ENCODE results near the gene VCX2.
"Not testable (repeated sequence)": the region's sequence is repeated elsewhere in the genome, so short reads cannot be mapped to it uniquely, and the experiment has no call there.

The VCX2 gene

DNA sequence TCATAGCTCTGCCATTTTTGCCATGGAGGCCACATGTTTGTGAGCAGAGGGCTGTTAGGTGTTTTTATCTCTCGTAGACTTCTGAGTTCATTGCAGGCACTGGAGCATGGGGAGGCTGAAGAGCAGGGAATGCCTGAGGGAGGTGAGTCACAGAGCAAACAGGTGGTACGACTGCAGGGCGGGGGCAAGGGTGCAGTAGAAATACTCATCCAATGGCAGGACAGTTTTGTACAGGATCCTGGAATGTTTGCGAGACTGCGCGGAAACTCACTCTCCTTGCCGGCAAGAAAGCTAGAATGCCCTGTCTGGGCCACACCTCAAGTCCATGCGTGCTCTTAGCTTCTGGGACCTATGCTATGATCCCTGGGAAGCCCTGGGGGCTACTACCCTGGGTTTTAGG, 20.0 kb upstream of the VCX2 start:
- no peak for DNase-seq (ENCODE audit: extremely low spot score)
- ChIA-PET POLR2A (no interaction called here), CTCF (no interaction called here)
- TF ChIP-seq LEF1 (IDR thresholded peaks at IDR 0.05; ENCODE audit: borderline replicate concordance) (no peak), FOXM1 (IDR thresholded peaks at IDR 0.05; ENCODE audit: borderline replicate concordance) (no peak), FOXK2 (IDR thresholded peaks at IDR 0.05) (no peak), CTBP1 (IDR thresholded peaks at IDR 0.05; ENCODE audit: borderline replicate concordance) (no peak), ELF4 (IDR thresholded peaks at IDR 0.05) (no peak), HDGF (IDR thresholded peaks at IDR 0.05; ENCODE audit: borderline replicate concordance) (no peak)

DNA sequence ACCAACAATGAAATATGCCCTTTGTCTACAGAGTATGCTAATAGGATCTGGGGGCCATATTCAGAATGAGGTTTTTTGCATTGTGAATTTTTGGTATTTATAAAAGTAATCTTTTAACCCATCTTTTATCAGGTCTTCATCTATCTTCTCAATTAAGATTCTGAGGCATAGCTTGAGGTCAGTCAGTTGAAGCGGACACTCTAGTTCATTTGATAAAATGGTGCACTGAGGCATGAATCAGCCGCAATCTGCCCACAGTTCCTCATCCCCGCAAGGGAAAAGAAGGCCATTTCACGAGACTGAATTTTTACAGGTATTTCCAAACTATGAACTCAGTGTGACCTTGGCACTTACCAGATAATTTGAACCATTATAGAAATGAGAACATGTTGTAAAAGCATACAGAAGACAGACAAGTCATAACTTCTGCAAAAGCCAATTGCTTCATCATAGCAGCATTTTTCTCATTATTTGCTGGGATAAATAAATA, 19.3 kb upstream of the VCX2 start:
- ChIA-PET POLR2A (no interaction called here), CTCF (no interaction called here)
- DNase-seq (ENCODE audit: extremely low spot score): no peak
- no peak for TF ChIP-seq FOXK2 (IDR thresholded peaks at IDR 0.05)

DNA sequence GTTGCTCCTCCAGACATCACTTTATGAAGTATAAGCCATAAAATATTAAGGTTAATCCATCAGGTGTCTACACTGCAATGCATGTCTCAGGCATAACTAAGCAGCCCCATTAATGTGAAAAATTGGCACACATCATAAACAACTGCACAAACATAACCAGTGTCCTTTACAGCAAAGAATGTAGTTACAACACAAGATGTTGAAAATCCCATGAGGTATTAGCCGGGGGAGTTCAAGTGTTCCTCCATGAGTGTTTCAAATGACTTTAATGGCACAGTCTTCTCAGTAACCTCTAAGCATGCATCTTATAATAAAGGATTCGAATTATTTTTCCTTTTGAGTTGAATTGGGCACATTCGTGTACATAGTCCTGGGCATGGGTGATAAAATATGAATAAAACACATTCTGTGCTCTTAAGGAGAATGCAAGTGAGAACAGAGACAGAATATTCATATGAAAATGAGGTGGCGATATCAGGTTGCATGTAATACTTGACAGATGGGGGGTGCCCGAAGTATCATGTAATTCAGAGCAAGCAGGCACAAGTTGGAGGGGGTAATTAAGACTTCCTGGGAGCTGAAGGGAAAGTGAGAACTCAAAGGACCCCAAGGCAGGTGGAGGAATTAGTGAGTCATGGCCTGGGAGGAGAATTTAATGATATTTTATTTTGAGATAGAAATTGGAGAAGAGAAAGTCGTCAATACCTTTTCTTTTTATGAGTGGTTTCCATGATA, 18.2 kb upstream of the VCX2 start:
- POLR2A ChIA-PET: no interaction called here
- no peak for TF ChIP-seq LEF1 (IDR thresholded peaks at IDR 0.05; ENCODE audit: borderline replicate concordance)
- TF ChIP-seq SP1 (IDR thresholded peaks at IDR 0.05): no peak
- no peak for TF ChIP-seq TARDBP (IDR thresholded peaks at IDR 0.05)
- no peak for TF ChIP-seq FOXA1 (IDR thresholded peaks at IDR 0.05)
- TF ChIP-seq NFRKB (IDR thresholded peaks at IDR 0.05): no peak
- no peak for TF ChIP-seq ZNF384 (IDR thresholded peaks at IDR 0.05)
- TF ChIP-seq L3MBTL2 (conservative IDR thresholded peaks at IDR 0.05): no peak
- TF ChIP-seq, protein P1, sequence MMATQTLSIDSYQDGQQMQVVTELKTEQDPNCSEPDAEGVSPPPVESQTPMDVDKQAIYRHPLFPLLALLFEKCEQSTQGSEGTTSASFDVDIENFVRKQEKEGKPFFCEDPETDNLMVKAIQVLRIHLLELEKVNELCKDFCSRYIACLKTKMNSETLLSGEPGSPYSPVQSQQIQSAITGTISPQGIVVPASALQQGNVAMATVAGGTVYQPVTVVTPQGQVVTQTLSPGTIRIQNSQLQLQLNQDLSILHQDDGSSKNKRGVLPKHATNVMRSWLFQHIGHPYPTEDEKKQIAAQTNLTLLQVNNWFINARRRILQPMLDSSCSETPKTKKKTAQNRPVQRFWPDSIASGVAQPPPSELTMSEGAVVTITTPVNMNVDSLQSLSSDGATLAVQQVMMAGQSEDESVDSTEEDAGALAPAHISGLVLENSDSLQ (IDR thresholded peaks at IDR 0.05): no peak
- TF ChIP-seq FOXK2 (IDR thresholded peaks at IDR 0.05): no peak
- TF ChIP-seq SUZ12 (IDR thresholded peaks at IDR 0.05): no peak
- no peak for TF ChIP-seq FOXM1 (IDR thresholded peaks at IDR 0.05; ENCODE audit: borderline replicate concordance)
- TF ChIP-seq ELF4 (IDR thresholded peaks at IDR 0.05): no peak
- no peak for TF ChIP-seq CTBP1 (IDR thresholded peaks at IDR 0.05; ENCODE audit: borderline replicate concordance)
- TF ChIP-seq ARNT (IDR thresholded peaks at IDR 0.05): no peak
- TF ChIP-seq BHLHE40 (IDR thresholded peaks at IDR 0.05; ENCODE audit: borderline replicate concordance): no peak
- TF ChIP-seq HDGF (IDR thresholded peaks at IDR 0.05; ENCODE audit: borderline replicate concordance): no peak
- DNase-seq (ENCODE audit: extremely low spot score): no peak

DNA sequence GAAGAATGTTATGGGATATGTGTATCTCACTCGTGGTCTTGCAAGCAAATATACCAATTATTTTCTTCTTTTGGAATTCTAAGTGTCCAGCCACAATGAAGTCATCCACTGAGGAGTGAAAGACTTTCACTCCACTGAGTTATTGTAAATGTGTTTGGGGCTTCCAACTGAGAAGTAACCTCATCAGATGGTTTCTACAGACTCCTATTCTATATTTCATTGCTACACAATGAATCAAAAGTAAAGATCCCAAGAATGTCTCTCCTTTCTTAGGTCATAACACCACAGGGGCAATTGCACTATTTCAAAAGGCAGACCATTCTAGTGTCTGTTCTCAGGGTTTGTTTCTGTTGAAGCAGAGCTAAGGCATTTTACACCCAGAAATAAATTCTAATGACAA, 12.3 kb upstream of the VCX2 start:
- ChIA-PET CTCF (no interaction called here), POLR2A (no interaction called here)
- TF ChIP-seq L3MBTL2 (conservative IDR thresholded peaks at IDR 0.05): no peak
- no peak for TF ChIP-seq CTBP1 (IDR thresholded peaks at IDR 0.05; ENCODE audit: borderline replicate concordance)
- TF ChIP-seq, protein P1 (IDR thresholded peaks at IDR 0.05): no peak
- no peak for TF ChIP-seq FOXM1 (IDR thresholded peaks at IDR 0.05; ENCODE audit: borderline replicate concordance)
- TF ChIP-seq NFRKB (IDR thresholded peaks at IDR 0.05): no peak
- TF ChIP-seq TARDBP (IDR thresholded peaks at IDR 0.05): no peak
- no peak for TF ChIP-seq LEF1 (IDR thresholded peaks at IDR 0.05; ENCODE audit: borderline replicate concordance)
- no peak for TF ChIP-seq FOXK2 (IDR thresholded peaks at IDR 0.05)
- TF ChIP-seq SP1 (IDR thresholded peaks at IDR 0.05): no peak
- TF ChIP-seq BHLHE40 (IDR thresholded peaks at IDR 0.05; ENCODE audit: borderline replicate concordance): no peak
- TF ChIP-seq HDGF (IDR thresholded peaks at IDR 0.05; ENCODE audit: borderline replicate concordance): no peak
- no peak for TF ChIP-seq SUZ12 (IDR thresholded peaks at IDR 0.05)
- no peak for TF ChIP-seq ZNF384 (IDR thresholded peaks at IDR 0.05)
- no peak for TF ChIP-seq ELF4 (IDR thresholded peaks at IDR 0.05)
- no peak for TF ChIP-seq FOXA1 (IDR thresholded peaks at IDR 0.05)
- TF ChIP-seq ARNT (IDR thresholded peaks at IDR 0.05): no peak
- no peak for DNase-seq (ENCODE audit: extremely low spot score)

More for the DNA sequence above, 18.2 kb upstream of the VCX2 start:
- CTCF ChIA-PET: no interaction called here

DNA sequence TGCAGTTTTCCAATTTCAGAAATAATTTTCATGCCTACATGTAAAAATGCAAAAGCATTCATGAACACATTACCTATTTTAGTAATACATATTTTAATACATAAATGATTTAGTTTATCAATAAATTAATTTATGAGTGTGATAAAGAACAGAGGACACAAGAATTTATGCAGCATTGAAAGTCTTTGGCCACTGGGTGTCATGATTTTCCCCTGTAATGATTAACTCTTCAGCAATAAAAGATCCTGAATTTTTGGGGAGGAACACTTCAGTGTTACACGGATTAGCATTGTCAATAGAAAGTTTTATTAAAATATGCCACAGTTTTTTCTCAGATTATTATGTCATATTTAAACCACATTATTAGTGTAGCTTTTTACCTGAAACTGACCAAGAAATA, 8.6 kb upstream of the VCX2 start:
- POLR2A ChIA-PET: no interaction called here
- DNase-seq (ENCODE audit: extremely low spot score): no peak
- CTCF ChIA-PET: no interaction called here
- TF ChIP-seq, protein P1 (IDR thresholded peaks at IDR 0.05): no peak
- no peak for TF ChIP-seq FOXA1 (IDR thresholded peaks at IDR 0.05)
- no peak for TF ChIP-seq NFRKB (IDR thresholded peaks at IDR 0.05)
- no peak for TF ChIP-seq FOXK2 (IDR thresholded peaks at IDR 0.05)
- no peak for TF ChIP-seq TARDBP (IDR thresholded peaks at IDR 0.05)
- TF ChIP-seq ZNF384 (IDR thresholded peaks at IDR 0.05): no peak
- no peak for TF ChIP-seq CTBP1 (IDR thresholded peaks at IDR 0.05; ENCODE audit: borderline replicate concordance)
- TF ChIP-seq ELF4 (IDR thresholded peaks at IDR 0.05): no peak
- no peak for TF ChIP-seq FOXM1 (IDR thresholded peaks at IDR 0.05; ENCODE audit: borderline replicate concordance)
- TF ChIP-seq ARNT (IDR thresholded peaks at IDR 0.05): no peak
- TF ChIP-seq BHLHE40 (IDR thresholded peaks at IDR 0.05; ENCODE audit: borderline replicate concordance): no peak
- no peak for TF ChIP-seq L3MBTL2 (conservative IDR thresholded peaks at IDR 0.05)
- TF ChIP-seq LEF1 (IDR thresholded peaks at IDR 0.05; ENCODE audit: borderline replicate concordance): no peak
- no peak for TF ChIP-seq SP1 (IDR thresholded peaks at IDR 0.05)
- TF ChIP-seq SUZ12 (IDR thresholded peaks at IDR 0.05): no peak
- TF ChIP-seq HDGF (IDR thresholded peaks at IDR 0.05; ENCODE audit: borderline replicate concordance): no peak

DNA sequence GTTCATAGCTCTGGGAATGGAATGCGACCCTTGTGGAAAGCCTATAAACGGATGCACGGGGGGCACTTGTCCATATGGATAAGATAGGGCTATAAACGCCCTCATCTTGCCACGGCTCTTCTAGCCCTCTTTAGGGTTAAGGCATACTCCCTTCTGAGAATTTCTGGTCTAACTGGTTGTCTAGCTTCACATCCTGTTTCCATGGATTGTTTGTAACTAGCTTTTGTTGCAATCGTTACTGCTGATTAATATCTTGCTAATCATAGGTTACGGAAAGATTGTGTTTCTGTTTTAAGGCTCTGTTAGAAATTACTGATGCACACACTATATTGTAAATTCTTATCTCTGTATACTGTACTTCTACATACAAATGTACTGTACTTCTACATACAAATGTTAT, 17.1 kb downstream of the VCX2 start:
- POLR2A ChIA-PET; CTCF ChIA-PET; DNase-seq (ENCODE audit: extremely low spot score): not testable (repeated sequence)

Data from HEK293T (cell line).